NCI-H526 (cell line): Measurements from ENCODE around the gene FAM25C.
"Not testable (repeated sequence)": the region's sequence is repeated elsewhere in the genome, so short reads cannot be mapped to it uniquely, and the experiment has no call there.

Source experiments
- DNase-seq, 2 experiments: peaks; one replicate each; lab custom pipeline; 2025; lab: John Stamatoyannopoulos, UW

The FAM25C gene

DNA sequence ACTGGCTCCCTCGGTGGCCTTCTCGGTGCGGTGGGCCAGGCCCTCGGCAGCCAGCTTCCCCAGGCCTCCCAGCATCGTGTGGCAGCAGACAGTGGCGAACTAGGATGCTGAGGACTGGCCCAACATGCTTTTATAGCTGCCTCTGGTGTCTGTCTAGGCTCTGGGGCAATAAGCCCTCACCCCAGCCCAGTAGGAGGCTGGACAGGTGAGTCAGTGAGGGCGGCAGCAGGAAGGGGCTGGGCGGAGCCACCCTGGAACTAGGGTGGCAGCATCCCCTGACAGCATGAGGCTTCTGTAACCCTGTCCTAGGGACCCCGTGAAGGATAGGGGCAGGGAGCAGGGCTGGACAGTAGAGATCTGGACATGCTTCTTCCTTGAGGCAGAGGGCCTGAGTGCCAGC, at the start of gene FAM25C:
FAM25C (minus strand) TSS at position 101 of the 400 bp plus-strand sequence; CDS start at position 75, 26 bp downstream.
- not testable (repeated sequence) for DNase-seq

DNA sequence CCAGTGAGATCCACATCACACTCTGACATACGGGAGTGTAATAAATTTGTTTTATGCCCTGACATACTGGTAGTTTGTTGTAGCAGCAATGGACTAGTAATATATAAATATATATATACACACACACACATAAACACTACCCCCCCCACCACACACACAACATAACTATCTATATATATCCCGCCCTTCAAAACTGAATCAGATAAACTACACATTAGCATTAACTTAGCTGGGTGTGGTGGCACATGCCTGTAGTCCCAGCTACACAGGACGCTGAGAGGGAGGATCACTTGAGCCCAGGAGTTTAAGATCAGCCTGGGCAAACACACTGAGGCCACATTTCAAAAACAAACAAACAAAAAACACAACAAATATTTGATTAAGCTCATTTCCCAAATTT, 45.0 kb upstream of the FAM25C start:
- not testable (repeated sequence) for DNase-seq

DNA sequence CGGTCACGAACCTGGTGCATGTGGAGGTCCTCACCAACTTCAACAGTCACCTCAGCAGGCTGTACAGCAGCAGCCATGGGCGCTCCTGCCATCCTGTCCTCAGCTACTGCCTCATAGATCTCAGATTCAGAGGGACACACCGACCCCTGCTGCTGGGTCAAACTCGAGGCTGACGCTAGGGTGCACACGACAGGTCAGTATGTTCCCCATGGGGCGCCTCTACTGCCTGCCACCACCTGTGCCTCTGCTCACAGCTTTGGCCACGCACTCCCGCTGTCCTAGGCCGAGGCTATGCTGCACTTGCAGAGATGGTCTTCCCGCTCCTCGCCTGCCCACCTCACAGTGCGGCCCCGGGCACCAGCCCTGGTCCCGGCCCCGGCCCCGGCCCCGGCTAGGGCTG, 31.8 kb upstream of the FAM25C start:
- DNase-seq = not testable (repeated sequence)

DNA sequence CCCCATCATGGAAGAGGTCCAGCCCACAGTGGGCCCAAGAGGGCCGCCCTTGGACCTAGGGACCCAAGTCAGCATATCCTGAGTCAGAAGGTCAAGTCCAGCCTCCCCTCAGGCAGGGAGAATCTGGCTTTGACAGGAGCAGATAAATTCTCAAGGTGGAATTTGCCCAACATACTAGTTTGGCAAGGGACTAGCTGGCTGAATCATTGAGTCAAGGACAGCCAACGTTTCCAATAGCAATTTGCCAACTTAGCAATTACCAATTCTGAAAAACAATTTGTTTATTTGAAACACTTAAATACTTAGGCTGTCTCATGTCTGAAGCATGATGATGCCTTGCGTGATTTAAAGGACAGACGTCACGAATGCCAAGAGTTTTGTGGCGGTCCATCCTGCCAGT, 2.7 kb upstream of the FAM25C start:
- DNase-seq = not testable (repeated sequence)

DNA sequence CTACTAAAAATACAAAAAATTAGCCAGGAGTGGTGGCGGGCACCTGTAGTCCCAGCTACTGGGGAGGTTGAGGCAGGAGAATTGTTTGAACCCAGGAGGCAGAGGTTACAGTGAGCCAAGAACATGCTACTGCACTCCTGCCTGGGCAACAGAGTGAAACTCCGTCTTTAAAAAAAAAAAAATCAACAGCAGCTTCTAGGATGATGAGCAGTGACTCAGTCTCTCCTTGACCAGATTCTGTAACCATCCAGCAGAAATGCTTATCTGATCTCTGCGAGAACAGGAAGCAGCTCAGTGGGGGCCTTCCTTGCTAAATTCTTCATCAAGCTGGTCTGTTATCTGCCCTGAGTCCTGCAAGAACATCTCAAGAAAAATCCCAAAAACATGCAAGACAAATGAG, 5.5 kb downstream of the FAM25C start:
- DNase-seq = not testable (repeated sequence)

DNA sequence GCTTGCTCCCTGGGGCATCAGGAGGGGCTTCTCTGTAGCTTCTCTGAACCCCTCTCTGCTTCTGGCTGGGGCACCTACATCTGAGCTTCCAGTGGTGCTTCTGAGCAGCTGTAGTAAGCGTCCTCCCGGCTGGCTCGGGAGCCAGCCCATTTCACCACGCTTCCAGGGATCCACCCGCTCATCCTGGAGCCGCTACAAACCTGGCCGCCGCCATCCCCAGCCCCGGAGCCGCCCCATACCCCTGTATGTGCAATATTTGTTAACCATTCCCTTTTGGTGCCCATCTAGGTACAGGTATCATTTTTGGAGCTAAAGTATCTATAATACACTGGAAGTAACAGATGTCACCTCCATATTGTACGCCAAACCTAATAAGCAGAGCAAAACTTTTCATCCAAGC, 7.0 kb downstream of the FAM25C start:
- DNase-seq = not testable (repeated sequence)

DNA sequence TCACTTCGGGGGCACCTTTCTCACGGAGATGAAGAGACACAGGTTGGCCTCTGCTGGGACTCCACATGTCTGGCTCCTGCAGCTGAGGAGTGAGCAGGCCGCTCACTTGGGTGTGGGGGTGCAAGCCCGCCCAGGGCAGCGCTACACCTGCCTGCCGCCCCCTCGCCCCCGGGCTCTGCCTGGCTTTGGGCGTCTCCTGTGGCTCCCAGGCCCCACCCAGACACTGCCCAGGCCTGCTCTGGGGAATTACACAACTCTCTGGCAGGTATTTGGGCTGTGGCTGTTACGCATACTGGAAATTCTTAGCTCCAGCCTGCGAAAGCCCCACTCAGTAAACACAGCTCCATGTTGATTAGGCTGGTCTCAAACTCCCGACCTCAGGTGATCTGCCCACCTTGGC, 7.9 kb downstream of the FAM25C start:
- not testable (repeated sequence) for DNase-seq

DNA sequence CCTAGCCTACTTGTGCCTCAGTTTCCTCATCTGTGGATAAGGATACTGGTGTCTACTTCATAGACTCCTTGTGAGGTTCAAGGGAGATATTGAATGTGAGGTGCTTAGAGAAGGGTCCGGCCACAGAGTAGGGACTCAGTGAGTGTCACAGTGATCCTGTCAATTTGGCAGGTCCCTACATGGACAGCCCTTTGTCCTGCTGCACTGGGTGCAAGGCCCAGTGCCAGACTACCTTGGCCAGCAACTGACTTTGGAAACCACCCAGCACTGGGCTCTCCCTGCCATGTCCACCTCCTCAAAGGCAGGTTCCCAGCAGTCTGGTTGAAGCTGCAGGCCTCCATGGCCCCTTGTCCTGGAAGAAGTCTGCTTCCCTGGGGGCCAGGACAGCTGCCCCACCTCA, 9.5 kb downstream of the FAM25C start:
- not testable (repeated sequence) for DNase-seq

DNA sequence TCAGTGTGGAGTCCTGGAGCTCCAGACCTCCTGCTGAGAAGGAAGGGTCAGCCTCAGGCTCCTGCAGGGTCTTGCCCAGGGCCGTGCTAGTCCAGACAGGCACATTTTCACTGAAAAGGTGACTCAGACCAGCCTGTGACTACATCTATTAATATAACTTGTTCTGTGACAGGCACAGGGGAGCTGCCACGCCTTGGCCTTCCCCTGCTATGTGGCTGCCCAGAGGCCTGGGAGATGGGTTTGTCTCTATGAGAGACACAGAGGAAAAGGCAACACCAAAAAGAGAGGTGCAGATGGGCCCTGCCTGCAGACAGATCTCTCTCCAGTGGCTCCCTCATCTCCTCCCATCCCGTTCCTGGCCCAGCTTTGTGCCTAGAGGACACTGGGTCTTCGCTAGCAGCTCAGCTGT, 10.0 kb downstream of the FAM25C start:
- not testable (repeated sequence) for DNase-seq

DNA sequence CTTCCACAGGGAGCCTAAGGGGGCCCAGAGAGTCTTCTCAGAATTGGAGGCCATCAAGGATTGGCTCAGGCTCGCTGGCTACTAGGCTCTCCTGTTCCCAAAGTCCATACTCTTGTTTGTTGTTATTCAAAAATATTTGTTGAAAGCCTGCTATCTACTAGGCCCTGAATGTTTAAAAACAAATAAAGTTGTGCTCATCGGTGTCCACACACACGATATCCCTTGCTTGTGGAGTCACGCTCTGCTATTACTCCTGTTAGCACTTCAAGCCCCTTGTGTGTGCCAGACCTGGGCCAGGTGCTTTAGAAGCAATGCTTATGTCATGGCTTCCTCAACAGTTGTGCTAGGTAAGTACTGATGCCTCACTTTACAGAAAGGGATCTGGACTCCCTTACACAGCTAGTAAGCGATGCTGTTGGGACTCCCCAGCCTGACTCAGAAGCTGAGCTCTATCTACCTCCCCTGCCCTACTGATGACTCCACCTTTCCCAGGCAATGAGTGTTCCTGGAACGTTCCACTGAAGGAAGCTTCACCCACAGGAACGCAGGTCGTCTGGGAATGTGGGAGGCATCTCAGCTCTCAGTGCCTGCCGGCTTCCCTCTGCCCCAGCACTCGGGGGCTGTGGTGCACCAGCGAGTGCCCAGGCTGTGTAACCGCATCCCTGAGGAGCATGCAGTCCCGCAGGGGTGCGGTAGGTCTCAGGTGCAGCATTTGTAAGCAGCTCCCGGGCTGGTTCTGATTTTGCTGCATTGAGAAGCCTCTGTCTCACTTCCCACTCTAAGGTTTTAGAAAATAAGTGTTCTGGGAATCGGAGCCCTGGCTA, 10.7 kb downstream of the FAM25C start:
- DNase-seq = not testable (repeated sequence)

DNA sequence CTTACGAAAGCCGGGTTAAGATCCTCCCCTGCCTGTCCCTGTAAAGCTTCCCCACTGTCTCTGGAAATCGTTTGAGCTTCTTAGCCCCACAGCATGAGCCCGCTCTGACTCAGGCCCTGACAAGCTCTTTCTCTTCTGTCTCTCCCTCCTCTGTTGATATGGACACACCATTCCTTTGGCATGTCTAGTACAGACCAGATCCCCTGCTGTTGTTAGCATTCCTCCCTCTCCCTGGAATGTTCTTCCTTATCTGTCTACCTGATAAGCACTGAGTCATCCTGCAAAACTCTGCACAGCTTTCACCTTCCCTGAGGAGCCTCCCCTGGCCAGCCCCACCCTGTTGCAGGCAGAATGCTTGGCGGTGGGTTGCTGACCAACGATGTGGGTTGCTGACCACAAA, 11.6 kb downstream of the FAM25C start:
- not testable (repeated sequence) for DNase-seq

DNA sequence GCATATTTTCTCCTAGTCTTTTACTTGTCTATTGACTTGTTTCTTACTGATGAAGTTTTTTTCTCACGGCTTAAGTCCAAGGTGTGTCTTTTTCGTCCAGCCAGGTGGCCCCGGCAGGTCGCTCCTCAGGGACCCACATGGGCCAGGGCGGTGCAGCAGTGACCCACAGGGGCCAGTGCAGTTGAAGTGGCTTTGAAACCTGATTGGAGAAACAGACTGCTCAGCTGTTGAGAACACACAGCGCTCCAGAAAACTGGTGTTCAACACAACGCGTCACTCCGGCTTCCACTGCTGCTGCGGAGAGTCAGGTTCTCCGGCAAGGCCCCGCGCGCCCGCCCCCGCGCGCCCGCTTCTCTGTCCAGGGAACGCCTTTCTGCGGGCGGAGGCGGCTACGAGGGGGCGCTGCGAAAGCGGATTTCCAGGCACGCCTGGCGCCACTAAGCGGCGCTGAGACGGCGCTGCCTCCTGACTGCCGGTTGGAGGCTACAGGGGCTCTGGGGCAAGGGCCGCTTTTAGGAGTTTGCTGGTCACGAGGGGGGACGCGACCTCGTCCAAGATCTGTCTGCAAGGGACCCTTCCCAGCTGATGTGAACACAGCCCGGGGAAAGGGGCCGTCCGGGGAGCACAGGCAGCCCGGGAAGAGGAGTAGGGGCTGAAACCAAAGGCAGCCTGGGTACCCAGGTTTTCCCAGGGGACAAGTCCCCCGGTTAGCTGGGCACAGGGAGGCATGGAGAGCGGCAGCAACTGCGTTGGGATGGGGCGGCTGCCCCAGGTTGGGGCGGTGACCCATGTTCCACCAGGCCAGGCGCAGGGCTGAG, 13.0 kb downstream of the FAM25C start:
- not testable (repeated sequence) for DNase-seq

DNA sequence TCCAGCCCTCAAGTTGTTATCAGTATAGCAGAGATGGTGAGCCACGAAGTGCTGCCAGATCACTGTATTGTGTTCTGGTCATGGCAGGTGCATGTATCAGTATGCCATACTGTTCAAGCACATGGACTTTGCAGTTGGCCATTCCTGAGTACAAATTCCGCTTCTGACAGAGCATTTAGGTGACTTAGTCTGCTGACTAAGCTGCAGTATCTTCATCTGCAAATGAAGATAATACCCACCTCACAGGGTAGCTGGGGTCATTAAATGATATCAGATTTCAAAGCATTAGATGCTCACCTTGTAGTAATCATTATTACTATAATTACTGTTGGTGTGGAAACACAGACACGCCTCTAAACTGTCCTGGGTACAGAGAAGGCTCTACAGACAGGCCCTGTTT, 24.2 kb downstream of the FAM25C start:
- DNase-seq = not testable (repeated sequence)

DNA sequence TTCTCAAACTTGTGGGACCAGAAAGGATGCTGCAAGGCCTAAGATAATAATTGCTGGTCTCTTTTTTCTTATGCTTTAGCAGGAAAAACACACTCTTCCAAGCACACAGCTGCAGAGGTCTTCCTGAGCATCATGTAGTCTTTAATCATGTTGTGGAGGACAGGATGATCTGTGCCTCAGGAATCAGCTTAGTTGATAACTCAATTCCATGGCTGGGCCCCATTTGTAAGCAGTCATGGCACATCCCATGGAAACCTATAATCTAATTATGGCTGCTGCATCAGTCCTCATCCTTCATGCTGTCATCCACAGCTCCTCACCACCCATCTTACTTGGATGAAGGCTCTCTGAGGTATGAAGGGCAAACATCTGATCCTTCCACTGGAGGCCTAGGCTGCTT, 26.5 kb downstream of the FAM25C start:
- DNase-seq = not testable (repeated sequence)

DNA sequence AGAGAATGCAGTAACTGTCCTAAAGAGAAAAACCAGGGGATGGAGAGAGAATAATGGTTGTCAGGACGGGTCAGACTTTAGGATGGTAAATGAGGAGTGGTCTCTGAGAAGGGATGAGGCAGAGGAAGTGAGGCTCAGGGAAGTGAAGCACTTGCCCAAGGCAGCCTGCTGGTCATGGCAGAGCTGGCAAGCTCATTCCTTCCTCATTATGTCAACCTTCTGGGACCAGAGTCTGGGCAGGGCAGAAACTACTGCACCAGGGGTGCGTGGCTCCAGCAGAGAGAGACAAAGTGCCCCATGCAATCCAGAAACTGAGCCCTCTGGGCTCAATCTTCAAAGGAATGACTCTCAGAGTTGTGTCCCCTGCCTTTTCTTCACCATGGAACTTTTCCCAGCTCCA, 27.5 kb downstream of the FAM25C start:
- not testable (repeated sequence) for DNase-seq

DNA sequence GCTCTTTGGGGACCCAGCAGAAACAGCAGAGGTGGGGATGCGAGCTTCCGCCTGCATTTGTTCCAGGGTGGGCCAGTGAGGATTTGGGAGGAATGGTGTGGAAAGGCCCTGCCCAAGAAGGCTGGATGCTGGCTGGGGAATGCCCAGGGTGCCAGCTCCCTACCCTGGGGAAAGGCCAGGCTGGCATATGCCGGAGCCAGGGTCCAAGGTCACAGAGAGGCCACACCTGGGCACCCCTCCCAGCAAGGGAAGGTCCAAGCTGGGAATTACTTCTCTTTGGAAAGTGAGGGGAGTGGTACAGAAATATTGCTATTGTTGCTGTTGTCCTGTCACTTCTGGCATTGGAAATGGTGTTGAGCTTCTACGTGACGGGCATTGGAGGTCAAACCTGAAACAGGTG, 28.0 kb downstream of the FAM25C start:
- DNase-seq = not testable (repeated sequence)

DNA sequence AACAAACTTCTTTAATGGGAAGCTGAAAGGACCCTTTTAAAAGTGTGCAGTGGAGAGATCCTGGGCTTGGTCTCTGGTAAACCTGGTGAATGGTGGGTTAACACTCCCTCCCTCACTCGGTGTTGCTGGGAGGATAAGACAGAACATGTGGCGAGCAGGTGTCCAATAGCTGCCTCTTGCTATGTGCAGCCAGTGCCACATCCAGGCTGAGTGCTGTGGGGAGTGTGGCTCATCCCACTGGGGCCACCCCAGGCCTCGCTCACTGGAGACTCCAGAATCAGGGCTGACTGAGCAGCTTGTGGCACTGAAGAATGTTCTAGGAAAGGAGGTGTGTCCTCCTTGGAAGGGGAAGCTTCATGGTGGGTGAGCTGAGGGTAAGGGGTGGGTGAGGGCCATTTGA, 29.5 kb downstream of the FAM25C start:
- DNase-seq = not testable (repeated sequence)

DNA sequence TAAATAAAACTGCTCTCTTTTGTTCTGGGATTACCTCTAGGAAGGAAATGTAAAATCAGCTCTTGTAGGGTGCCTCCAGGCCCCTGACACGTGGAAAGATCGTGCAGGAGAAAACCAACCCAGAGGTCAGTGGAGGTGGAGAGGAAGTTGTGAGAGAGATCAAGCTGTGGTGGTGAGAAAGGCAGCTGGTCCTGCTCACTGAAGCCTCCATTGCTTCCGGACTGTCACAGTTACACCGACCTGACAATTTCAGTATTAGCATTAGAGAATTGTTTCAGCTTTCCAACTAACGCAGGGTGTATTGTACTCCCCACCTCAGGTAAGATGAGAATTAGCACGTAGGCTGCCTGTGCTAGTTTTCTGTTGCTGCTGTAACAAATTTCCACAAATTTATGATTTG, 30.6 kb downstream of the FAM25C start:
- DNase-seq = not testable (repeated sequence)

DNA sequence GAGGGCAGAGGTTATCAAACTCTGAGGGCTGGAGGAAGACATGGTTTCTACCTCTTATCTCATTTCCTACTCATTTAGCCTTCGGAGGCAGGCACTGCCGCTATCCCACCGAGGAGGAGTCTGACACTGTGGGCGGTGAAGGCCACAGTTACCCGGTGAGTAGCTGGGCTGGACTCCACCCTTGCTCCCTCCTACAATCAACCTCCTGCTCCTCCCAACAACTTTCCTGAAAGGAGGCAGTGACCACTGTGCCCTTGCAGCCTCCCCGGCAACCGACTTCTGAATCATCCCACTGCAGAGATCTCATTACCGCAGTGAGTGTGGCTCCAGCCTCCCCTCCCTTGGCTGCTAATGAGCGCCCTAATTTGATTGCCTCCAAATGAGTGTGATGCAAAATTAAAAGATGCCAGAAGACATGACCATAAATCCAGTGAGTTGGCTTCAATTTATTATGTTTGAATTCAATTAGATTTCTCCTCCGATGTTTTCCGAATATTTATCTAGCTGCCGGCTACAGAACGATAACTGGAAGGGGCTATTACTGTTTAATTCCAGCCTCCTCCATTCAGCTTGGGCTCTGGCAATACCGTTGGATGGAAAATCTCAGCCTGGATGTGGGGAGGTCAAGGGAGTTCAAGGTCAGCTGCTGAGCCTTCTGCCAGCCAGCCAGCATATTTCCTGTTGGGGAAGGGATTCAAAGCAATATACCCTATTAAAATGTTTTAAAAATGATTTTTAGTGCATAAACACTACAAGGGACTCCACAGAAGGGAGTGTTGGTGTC, 35.1 kb downstream of the FAM25C start:
- not testable (repeated sequence) for DNase-seq

DNA sequence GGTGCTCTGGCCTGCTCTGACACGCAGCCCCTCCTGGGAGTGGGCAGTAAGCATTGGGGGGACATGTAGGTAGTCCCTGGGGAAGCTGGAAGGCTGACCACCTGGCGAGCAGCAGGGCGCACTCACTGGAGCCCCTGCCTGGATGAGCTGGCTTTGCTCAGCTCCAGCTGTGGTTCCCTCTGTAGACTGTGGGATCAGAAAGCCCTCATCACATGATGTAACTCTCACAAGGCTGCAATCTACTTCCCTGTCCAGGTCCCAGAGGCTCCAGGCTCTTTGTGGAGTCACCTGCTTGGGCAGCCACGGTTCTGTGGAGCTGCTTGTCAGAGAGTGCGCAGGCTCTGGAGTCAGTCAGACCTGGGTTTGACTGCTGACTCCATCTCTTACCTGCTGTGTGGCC, 36.8 kb downstream of the FAM25C start:
- DNase-seq = not testable (repeated sequence)

DNA sequence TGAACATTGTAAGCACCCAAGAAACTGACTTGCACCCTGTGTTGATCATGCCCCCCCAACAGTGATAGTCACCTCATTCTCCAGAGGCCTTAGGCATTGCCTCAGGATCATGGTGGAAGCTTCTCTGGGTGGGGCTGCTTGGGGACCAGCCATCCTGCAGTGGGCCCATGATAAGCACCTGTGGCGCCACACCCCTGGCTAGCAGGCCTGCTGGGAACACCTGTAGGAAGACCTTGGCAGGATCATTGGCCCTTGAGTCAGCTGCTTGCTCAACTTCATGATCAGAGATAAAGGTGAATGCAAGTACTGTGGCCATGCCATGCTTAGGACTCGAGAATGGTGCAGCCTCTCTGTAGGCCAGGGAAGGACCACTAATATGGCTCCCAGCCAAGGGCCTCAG, 38.9 kb downstream of the FAM25C start:
- not testable (repeated sequence) for DNase-seq

DNA sequence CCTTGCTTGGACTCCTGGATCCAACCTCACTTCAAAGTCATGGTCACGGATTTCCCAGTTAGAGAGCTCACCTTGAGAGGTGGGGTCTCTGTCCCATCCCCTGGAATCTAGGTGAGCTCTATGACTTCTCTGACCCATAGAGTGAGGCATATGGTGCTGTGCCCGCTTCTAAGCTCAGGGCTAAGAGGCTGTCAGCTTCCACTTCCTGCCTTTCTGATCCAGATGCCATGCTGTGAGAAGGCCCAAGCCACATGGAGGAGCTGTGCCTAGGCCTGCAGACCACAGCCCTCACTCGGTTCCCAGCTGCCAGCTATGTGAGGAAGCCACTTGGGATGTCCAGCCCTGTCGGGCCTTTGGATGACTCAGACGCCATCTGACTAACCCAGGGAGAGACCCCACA, 39.9 kb downstream of the FAM25C start:
- not testable (repeated sequence) for DNase-seq
